Endothelial cell of umbilical vein (primary cell): ENCODE measurements around the gene RAB17. TPM values are rescaled to one million over a fixed set of nuclear protein-coding genes. Genes with fewer than 3 reads are reported as not detected.
A peak's percentile ranks its signal among the peaks of the same experiment; 100 is the strongest.

Experiments
- BruUV-seq: library from RNA; stranded (reverse); fragments of 400-500 nt; replicated peaks from 2 replicates; lab custom pipeline; 2021; lab: Mats Ljungman, UMichigan
- CTCF ChIA-PET: fragments of 300-600, 350-600 bp; sonication (Branson Sonifier 250); formaldehyde crosslinking; loops from one replicate; lab custom pipeline; 2021; ENCODE audit warnings: antibody characterized with exemption, inconsistent platforms; lab: Charles Lee
- POLR2A ChIA-PET: fragments of 300-600, 350-600 bp; sonication (Branson Sonifier 250); formaldehyde crosslinking; loops from one replicate; lab custom pipeline; 2021; ENCODE audit warnings: antibody characterized with exemption, inconsistent platforms; lab: Charles Lee
- DNase-seq: peaks from one replicate; pipeline ENCODE4 v3.0.0-alpha.2; 2011; ENCODE audit warnings: low read depth, low spot score
- FAIRE-seq: peaks from 2 replicates; lab custom pipeline; 2011; peaks lifted over from hg19 to GRCh38; lab: Jason Lieb, UNC
- H2AFZ ChIP-seq: 2 replicates; pipeline ENCODE4 v1.6.0; 2012; ENCODE audit warnings: low read depth, low read length, control low read depth, inconsistent platforms
- H3K27ac ChIP-seq: 2 replicates; pipeline ENCODE4 v1.5.1; 2011; ENCODE audit warnings: low read depth, mild to moderate bottlenecking, control low read depth, low read length, moderate library complexity; ENCODE audit not compliant: insufficient read depth
- H3K27me3 ChIP-seq, 2 experiments: 2 replicates each; pipeline versions ENCODE4 v1.6.0 to v1.6.1; 2011; ENCODE audit warnings: low read length in 2 of 2, mixed read lengths in 1 of 2; ENCODE audit not compliant: control insufficient read depth in 2 of 2, insufficient read depth in 2 of 2
- H3K36me3 ChIP-seq, 2 experiments: 2 replicates in 1 of 2; 3 replicates in 1 of 2; pipeline ENCODE4 v1.5.1; 2011; ENCODE audit warnings: low read length in 2 of 2, mild to moderate bottlenecking in 1 of 2, moderate library complexity in 1 of 2; ENCODE audit not compliant: control insufficient read depth in 2 of 2, insufficient read depth in 2 of 2; ENCODE audit errors: extremely low read depth in 1 of 2
- H3K4me1 ChIP-seq: 3 replicates; pipeline ENCODE4 v1.5.1; 2011; ENCODE audit warnings: mild to moderate bottlenecking, low read length; ENCODE audit not compliant: control insufficient read depth, insufficient read depth; ENCODE audit errors: extremely low read depth
- H3K4me2 ChIP-seq: 2 replicates; pipeline ENCODE4 v1.6.1; 2011; ENCODE audit warnings: low read length, control low read depth, mixed read lengths; ENCODE audit not compliant: insufficient read depth
- H3K4me3 ChIP-seq, 3 experiments: fragments of 200-600 bp in 1 of 3; sonication (generic), shearing (Covaris generic) in 1 of 3; replicated peaks in 1 of 3; 2 replicates each; pipeline ENCODE4 v1.5.1; 2011 to 2016; ENCODE audit warnings: control low read depth in 3 of 3, low read length in 3 of 3, mild to moderate bottlenecking in 2 of 3, inconsistent platforms in 1 of 3, low read depth in 1 of 3, moderate library complexity in 1 of 3; ENCODE audit not compliant: insufficient read depth in 1 of 3
- H3K79me2 ChIP-seq: 2 replicates; pipeline ENCODE4 v1.6.0; 2012; ENCODE audit warnings: low read length, inconsistent platforms; ENCODE audit not compliant: control insufficient read depth, insufficient read depth
- H3K9ac ChIP-seq: replicated peaks from 2 replicates; pipeline ENCODE3; 2011; ENCODE audit warnings: low read length, control low read depth; ENCODE audit not compliant: insufficient read depth; ENCODE audit errors: extremely low read depth
- H3K9me1 ChIP-seq: replicated peaks from 3 replicates; pipeline ENCODE4 v1.6.0; 2011; ENCODE audit warnings: mild to moderate bottlenecking, low read length; ENCODE audit not compliant: control insufficient read depth, insufficient read depth; ENCODE audit errors: extremely low read depth
- H3K9me3 ChIP-seq: replicated peaks from 2 replicates; pipeline ENCODE4 v1.5.1; 2012; ENCODE audit warnings: low read length, inconsistent platforms; ENCODE audit not compliant: control insufficient read depth, insufficient read depth
- H4K20me1 ChIP-seq: replicated peaks from 2 replicates; pipeline ENCODE3; 2011; ENCODE audit warnings: mild to moderate bottlenecking, low read length; ENCODE audit not compliant: control insufficient read depth, insufficient read depth; ENCODE audit errors: extremely low read depth
- CTCF ChIP-seq, 2 donors: IDR thresholded peaks; 1 replicate in 1 of 2; 2 replicates in 1 of 2; pipeline ENCODE4 v1.5.1; 2011; ENCODE audit warnings: low read length in 2 of 2, mild to moderate bottlenecking in 2 of 2, moderate library complexity in 2 of 2, control low read depth in 1 of 2, inconsistent platforms in 1 of 2, low read depth in 1 of 2; ENCODE audit not compliant: insufficient read depth in 1 of 2; ENCODE audit errors: extremely low read depth in 1 of 2
- EZH2 ChIP-seq: IDR thresholded peaks from 2 replicates; pipeline ENCODE4 v1.6.1; 2012; ENCODE audit warnings: borderline replicate concordance, low read depth, mild to moderate bottlenecking, moderate library complexity, low read length, inconsistent platforms; ENCODE audit not compliant: severe bottlenecking
- FOS ChIP-seq: IDR thresholded peaks from 2 replicates; pipeline ENCODE4 v1.6.1; 2011; ENCODE audit warnings: mild to moderate bottlenecking, low read length, moderate library complexity, borderline replicate concordance; ENCODE audit not compliant: insufficient read depth
- GATA2 ChIP-seq: IDR thresholded peaks from 2 replicates; pipeline ENCODE4 v1.7.0; 2011; ENCODE audit warnings: low read depth, mild to moderate bottlenecking, moderate library complexity, mixed read lengths, low read length; ENCODE audit not compliant: insufficient read length, insufficient read depth
- JUN ChIP-seq: IDR thresholded peaks from 2 replicates; pipeline ENCODE4 v1.6.1; 2011; ENCODE audit warnings: borderline replicate concordance, low read depth; ENCODE audit not compliant: insufficient read length, insufficient read depth
- MAX ChIP-seq: IDR thresholded peaks from 2 replicates; pipeline ENCODE4 v1.6.1; 2011; ENCODE audit not compliant: insufficient read depth, insufficient read length
- MYC ChIP-seq: IDR thresholded peaks from one replicate; pipeline ENCODE4 v1.6.1; 2011; ENCODE audit warnings: mild to moderate bottlenecking, low read depth, low read length
- POLR2A ChIP-seq: IDR thresholded peaks from 2 replicates; pipeline ENCODE4 v1.6.1; 2012; ENCODE audit warnings: low read depth, mild to moderate bottlenecking, control low read depth, low read length
- POLR2AphosphoS5 ChIP-seq: IDR thresholded peaks from 2 replicates; pipeline ENCODE4 v1.6.1; 2012; ENCODE audit warnings: low read depth, mild to moderate bottlenecking, control low read depth, low read length, moderate library complexity; ENCODE audit not compliant: insufficient read depth
- dilution Hi-C: fragments of 300-500 bp; cut with MboI; formaldehyde crosslinking; loops from one replicate; pipeline ENCODE4 v1.15.0; 2019; ENCODE audit warnings: low sequenced_read_pairs; ENCODE audit not compliant: extremely low pct_ligation_motif_present
- intact Hi-C: fragments of 100-400 bp; cut with micrococcal nuclease; formaldehyde crosslinking; loops from one replicate; pipeline ENCODE4 v1.10.0; 2022
- polyA plus RNA-seq, 4 experiments: library from polyadenylated mRNA; depleted of rRNA in 3 of 4; stranded (reverse) in 3 of 4; unstranded in 1 of 4; fragments of >200 nt; gene quantifications; 2 replicates each; pipeline versions ENCODE4 v1.2.1 to v1.2.3, GENCODE V29; 2011 to 2012; ENCODE audit warnings: missing spikeins in 1 of 4
- total RNA-seq: library from RNA; stranded (reverse); gene quantifications from 2 replicates; pipeline ENCODE4 v1.2.3, GENCODE V29; 2021

RAB17 gene
- total and polyA plus RNA-seq, 2 donors (not counting 3 experiments of a cell fraction or from before 2014, with no cell fraction given) = 0.41 to 0.77 TPM

GRCh38 chr2:237628247-237629187 lies 38.0 kb upstream of the RAB17 start:
- Histone ChIP-seq H3K27me3 (no peaks in the 10 kb centered on the region), H3K9me3 (no peaks in the 10 kb centered on the region), H3K36me3 (peaks cover 0 to 8% of the 10 kb centered on the region in 2 experiments), H3K4me1 (peaks cover 13% of the 10 kb centered on the region), H3K9me1 (no peaks in the 10 kb centered on the region), H3K4me3 (peak overlapping the region; percentile 23 to 81 (median 42)), H3K4me2 (peak overlapping the region; percentile 86), H2AFZ (peak overlapping the region; percentile 59), H4K20me1 (no peaks in the 10 kb centered on the region), H3K79me2 (peaks cover 2% of the 10 kb centered on the region), H3K9ac (peak overlapping the region; percentile 67), H3K27ac (peak overlapping the region; percentile 27)
- TSS peak; percentile 44 for BruUV-seq
- no peak for DNase-seq
- ChIA-PET POLR2A (no interaction called here), CTCF (interaction anchor here (1.0 to 1.9 kb wide), 2 partner anchors 23 to 47 kb away, joined by 3 to 5 read pairs; no protein-coding TSS in a partner anchor)
- no peak for TF ChIP-seq EZH2
- TF ChIP-seq POLR2A = no peak
- no peak for TF ChIP-seq MAX
- no peak for TF ChIP-seq FOS
- no peak for TF ChIP-seq CTCF (IDR thresholded peaks at IDR 0.05; ENCODE audit: extremely low read depth in 1 of 2, insufficient read depth in 1 of 2, low read depth in 1 of 2, low read length in 2 of 2)
- no peak for TF ChIP-seq JUN
- TF ChIP-seq POLR2AphosphoS5 = no peak
- TF ChIP-seq MYC = no peak
- no peak for TF ChIP-seq GATA2
- intact Hi-C loops = loop anchor here (1.0 kb wide), 1 partner anchor 25 kb away; no protein-coding TSS in a partner anchor
- dilution Hi-C loops = no loop called here
- FAIRE-seq = peak; percentile 26
